ENCODE measurements around the gene SS18L1.

Gene SS18L1

GRCh38 chr20:62121776-62122653 is 21.6 kb upstream of the SS18L1 start, which contains the start of gene LSM14B:
TSS of gene LSM14B (plus strand) at chr20:62122475. CDS start at chr20:62122667, 192 bp downstream.
- peak within 1 kb of the TSS; percentile 86 to 87 for H3K4me3 ChIP-seq
- TF ChIP-seq, protein P1, sequence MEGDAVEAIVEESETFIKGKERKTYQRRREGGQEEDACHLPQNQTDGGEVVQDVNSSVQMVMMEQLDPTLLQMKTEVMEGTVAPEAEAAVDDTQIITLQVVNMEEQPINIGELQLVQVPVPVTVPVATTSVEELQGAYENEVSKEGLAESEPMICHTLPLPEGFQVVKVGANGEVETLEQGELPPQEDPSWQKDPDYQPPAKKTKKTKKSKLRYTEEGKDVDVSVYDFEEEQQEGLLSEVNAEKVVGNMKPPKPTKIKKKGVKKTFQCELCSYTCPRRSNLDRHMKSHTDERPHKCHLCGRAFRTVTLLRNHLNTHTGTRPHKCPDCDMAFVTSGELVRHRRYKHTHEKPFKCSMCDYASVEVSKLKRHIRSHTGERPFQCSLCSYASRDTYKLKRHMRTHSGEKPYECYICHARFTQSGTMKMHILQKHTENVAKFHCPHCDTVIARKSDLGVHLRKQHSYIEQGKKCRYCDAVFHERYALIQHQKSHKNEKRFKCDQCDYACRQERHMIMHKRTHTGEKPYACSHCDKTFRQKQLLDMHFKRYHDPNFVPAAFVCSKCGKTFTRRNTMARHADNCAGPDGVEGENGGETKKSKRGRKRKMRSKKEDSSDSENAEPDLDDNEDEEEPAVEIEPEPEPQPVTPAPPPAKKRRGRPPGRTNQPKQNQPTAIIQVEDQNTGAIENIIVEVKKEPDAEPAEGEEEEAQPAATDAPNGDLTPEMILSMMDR (IDR thresholded peaks at IDR 0.05), result no peak
- peaks cover 0 to 11% of the 10 kb centered on the region in 2 donors for H3K27me3 ChIP-seq
- H3K36me3 ChIP-seq, result peaks cover 19 to 27% (median 26%) of the 10 kb centered on the region in 3 donors
- H3K27ac ChIP-seq, result peak within 1 kb of the TSS; percentile 90 to 95
- peaks cover 0 to 39% (median 36%) of the 10 kb centered on the region in 4 donors for H3K4me1 ChIP-seq
- DNase-seq, result peak; percentile 93 to 98
- intact Hi-C loops (cut with DNase I; ENCODE audit: low total_unique reads), result loop anchor here (2.0 to 5.0 kb wide), 2 partner anchors 21 to 55 kb away; partner anchors contain the start of genes PSMA7, SS18L1 and TAF4
- H3K9me3 ChIP-seq, result no peaks in the 10 kb centered on the region

DNA sequence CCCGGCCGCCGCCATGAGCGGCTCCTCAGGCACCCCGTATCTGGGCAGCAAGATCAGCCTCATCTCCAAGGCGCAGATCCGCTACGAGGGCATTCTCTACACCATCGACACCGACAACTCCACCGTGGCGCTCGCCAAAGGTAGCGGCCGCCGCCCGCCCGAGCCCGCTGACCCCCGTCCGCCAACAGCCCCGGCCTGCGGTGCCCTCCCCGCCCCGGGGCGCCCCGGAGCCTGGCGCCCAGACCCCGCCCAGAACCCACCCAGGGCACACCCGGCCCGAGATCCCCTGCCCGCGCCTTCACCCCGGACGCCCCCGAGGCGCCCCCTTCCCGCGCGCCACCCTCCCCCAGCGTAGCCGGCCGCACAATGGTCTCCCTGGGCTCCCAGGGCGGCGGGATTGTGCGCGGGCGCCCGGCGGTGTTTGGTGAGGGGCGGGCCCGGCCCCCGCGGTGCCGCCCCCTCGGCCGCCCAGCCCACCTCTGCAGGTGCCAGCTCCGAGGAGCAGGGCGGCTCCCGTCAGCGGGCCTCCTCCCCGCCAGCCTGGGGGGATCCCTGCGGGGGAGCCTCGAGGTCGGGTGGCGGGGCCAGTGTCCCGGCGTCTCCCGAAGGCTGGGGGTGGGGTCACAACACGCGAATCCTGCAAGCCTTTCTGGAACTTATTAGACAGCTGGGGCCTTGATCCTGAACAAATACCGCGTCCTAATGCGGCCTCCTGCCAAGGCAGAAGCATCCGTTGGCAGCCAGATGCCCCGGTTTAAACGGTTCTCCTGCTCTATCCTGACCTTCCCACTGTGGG is 20.7 kb upstream of the SS18L1 start:
- H3K27me3 ChIP-seq, result peaks cover 0 to 3% of the 10 kb centered on the region in 2 donors
- H3K36me3 ChIP-seq, result peaks cover 28 to 35% (median 34%) of the 10 kb centered on the region in 3 donors
- H3K9me3 ChIP-seq, result no peaks in the 10 kb centered on the region
- intact Hi-C loops (cut with DNase I; ENCODE audit: low total_unique reads), result loop anchor here (2.0 to 5.0 kb wide), 2 partner anchors 20 to 56 kb away; partner anchors contain the start of genes PSMA7, SS18L1 and TAF4
- H3K27ac ChIP-seq, result peak overlapping the region; percentile 82 to 86
- peak overlapping the region; percentile 86 to 87 for H3K4me3 ChIP-seq
- TF ChIP-seq, protein P1 (IDR thresholded peaks at IDR 0.05), result no peak
- peak in 1 of 2 donors; percentile 79 for DNase-seq
- peaks cover 0 to 39% (median 36%) of the 10 kb centered on the region in 4 donors for H3K4me1 ChIP-seq

DNA sequence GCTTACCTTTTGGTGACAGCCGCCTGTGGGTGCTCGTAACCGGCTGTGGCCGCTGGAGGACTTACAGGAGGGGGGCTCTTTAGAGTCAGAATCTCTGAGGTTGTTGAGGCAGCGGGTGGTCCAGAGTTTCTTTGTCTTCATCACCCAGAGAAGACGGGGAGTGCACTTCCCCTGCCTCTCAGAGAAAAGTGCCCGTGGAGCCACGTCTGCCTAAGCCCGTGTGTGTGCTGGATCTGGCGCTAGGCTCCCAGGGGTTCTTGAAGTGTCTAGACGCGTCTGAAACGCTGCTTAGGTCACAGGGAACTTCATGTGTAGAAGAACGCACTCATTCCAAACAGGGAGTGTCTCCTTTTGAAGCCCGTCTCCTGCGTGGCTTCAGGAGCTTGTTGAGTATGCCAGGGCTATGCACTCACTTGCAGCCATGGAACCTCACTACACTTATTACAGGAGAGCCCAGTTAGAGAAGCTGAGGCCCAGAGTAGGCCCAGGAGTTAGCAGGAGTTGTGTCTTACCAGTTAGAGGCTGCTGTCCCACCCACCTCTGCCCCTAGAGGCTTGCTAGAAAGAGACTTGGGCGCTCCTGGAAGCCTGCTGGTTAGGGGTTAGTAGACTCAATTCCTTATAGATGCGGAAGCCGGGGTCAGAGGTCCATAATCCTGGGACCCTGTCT is 20.0 kb upstream of the SS18L1 start:
- peaks cover 34 to 43% (median 38%) of the 10 kb centered on the region in 3 donors for H3K36me3 ChIP-seq
- TF ChIP-seq, protein P1 (IDR thresholded peaks at IDR 0.05), result no peak
- peaks cover 0 to 39% (median 36%) of the 10 kb centered on the region in 4 donors for H3K4me1 ChIP-seq
- H3K4me3 ChIP-seq, result peak overlapping the region; percentile 86 to 87
- H3K27me3 ChIP-seq, result no peaks in the 10 kb centered on the region
- intact Hi-C loops (cut with DNase I; ENCODE audit: low total_unique reads), result loop anchor here (2.0 to 5.0 kb wide), 2 partner anchors 19 to 56 kb away; partner anchors contain the start of genes PSMA7, SS18L1 and TAF4
- peak overlapping the region; percentile 82 to 86 for H3K27ac ChIP-seq
- DNase-seq, result no peak
- no peaks in the 10 kb centered on the region for H3K9me3 ChIP-seq

DNA sequence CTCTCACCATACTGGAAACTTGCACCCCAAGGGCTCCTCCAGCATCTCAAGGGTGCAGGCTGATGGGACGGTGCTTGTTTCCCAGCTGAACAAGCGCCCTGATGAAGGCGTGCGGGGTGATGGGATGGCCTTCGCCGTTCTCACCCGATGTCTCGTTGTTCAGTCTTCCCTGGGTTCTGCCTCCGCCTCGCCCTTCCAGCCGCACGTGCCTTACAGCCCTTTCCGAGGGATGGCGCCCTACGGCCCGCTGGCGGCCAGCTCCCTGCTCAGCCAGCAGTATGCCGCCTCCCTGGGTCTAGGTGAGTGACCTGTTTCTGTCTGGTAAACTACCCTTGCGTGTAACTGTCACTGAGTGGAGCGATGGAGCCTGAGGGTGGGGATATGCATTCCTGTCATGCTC is 17.4 kb upstream of the SS18L1 start:
- H3K36me3 ChIP-seq, result peaks cover 59 to 68% (median 60%) of the 10 kb centered on the region in 3 donors
- TF ChIP-seq, protein P1 (IDR thresholded peaks at IDR 0.05), result no peak
- H3K27me3 ChIP-seq, result no peaks in the 10 kb centered on the region
- peaks cover 0 to 20% (median 15%) of the 10 kb centered on the region in 4 donors for H3K4me1 ChIP-seq
- no peak overlapping the region for H3K4me3 ChIP-seq
- H3K9me3 ChIP-seq, result no peaks in the 10 kb centered on the region
- DNase-seq, result no peak
- no peak overlapping the region for H3K27ac ChIP-seq
- intact Hi-C loops (cut with DNase I; ENCODE audit: low total_unique reads), result no loop called here

DNA sequence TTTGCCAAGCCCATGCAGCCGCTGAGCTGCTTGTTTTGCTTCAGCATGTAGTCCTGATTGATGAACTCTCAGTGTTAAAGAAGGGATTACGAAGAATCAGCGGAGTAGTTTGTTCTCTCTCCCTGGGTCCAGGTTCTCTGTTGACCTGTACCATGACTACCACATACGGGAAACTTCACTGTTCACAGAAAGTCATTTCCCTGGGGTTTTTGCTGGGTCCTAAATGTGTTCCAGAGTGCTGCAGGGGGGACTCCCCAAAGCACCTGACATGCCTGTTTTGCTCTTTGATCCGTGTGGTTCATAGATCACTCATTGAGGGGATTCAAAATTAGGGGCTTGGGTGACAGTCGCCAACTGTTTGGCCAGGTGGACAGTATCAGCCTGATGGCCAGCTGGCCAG is 15.8 kb upstream of the SS18L1 start:
- TF ChIP-seq, protein P1 (IDR thresholded peaks at IDR 0.05), result no peak
- Histone ChIP-seq H3K27ac (no peak overlapping the region), H3K4me1 (peaks cover 0 to 17% (median 15%) of the 10 kb centered on the region in 4 donors), H3K9me3 (no peaks in the 10 kb centered on the region), H3K36me3 (peaks cover 74 to 85% (median 76%) of the 10 kb centered on the region in 3 donors), H3K4me3 (no peak overlapping the region), H3K27me3 (no peaks in the 10 kb centered on the region)
- intact Hi-C loops (cut with DNase I; ENCODE audit: low total_unique reads), result no loop called here
- no peak for DNase-seq
